T follicular helper cell (primary cell): ENCODE measurements around the gene SSNA1.
A peak's percentile ranks its signal among the peaks of the same experiment; 100 is the strongest.

Experiments used
- DNase-seq: peaks from one replicate; pipeline ENCODE4 v3.0.0-alpha.2; 2020; ENCODE audit warnings: low read depth

SSNA1 gene

GRCh38 chr9:137184881-137185660 lies 3.4 kb upstream of the SSNA1 start:
- no peak for DNase-seq

GRCh38 chr9:137185921-137186320 lies 2.6 kb upstream of the SSNA1 start:
- no peak for DNase-seq

GRCh38 chr9:137186385-137186784 lies 2.1 kb upstream of the SSNA1 start:
- DNase-seq = no peak

GRCh38 chr9:137187386-137187785 lies 1.1 kb upstream of the SSNA1 start:
- DNase-seq = no peak

GRCh38 chr9:137188086-137188489 lies 388 bp upstream of the SSNA1 start:
- DNase-seq = no peak

- no peak for DNase-seq
Measured at GRCh38 chr9:137189297-137190295, 1.1 kb downstream of the SSNA1 start.

- no peak for DNase-seq
Measured at GRCh38 chr9:137190315-137190856, 1.9 kb downstream of the SSNA1 start.

GRCh38 chr9:137191245-137191644 lies 2.8 kb downstream of the SSNA1 start:
- DNase-seq = no peak

GRCh38 chr9:137191691-137192447 lies 3.4 kb downstream of the SSNA1 start:
- no peak for DNase-seq

- no peak for DNase-seq
Measured at GRCh38 chr9:137192448-137192780, 3.9 kb downstream of the SSNA1 start.

- no peak for DNase-seq
Measured at GRCh38 chr9:137192859-137193258, 4.4 kb downstream of the SSNA1 start.

- DNase-seq = no peak
Measured at GRCh38 chr9:137193771-137194170, 5.3 kb downstream of the SSNA1 start.

GRCh38 chr9:137194388-137194787 lies 5.9 kb downstream of the SSNA1 start:
- DNase-seq = no peak

- no peak for DNase-seq
Measured at GRCh38 chr9:137194909-137195308, 6.4 kb downstream of the SSNA1 start.

- DNase-seq = no peak
Measured at GRCh38 chr9:137195525-137196220, 7.2 kb downstream of the SSNA1 start.

- no peak for DNase-seq
Measured at GRCh38 chr9:137198051-137198901, 9.8 kb downstream of the SSNA1 start.

GRCh38 chr9:137198902-137199283 lies 10.4 kb downstream of the SSNA1 start:
- no peak for DNase-seq

GRCh38 chr9:137199411-137200121 lies 11.1 kb downstream of the SSNA1 start:
- DNase-seq = no peak

- peak; percentile 96 for DNase-seq
Measured at GRCh38 chr9:137200311-137201204, 12.1 kb downstream of the SSNA1 start, which contains the start of gene TPRN. Gene TPRN, minus strand, starts transcription at chr9:137200741. Its CDS starts 30 bp downstream, at chr9:137200711.
